Naive thymus-derived CD8-positive, alpha-beta T cell (primary cell): ENCODE measurements around the gene FZD7. TPM values are rescaled to one million over a fixed set of nuclear protein-coding genes. Genes with fewer than 3 reads are reported as not detected.

Experiments used
- ATAC-seq, 2 donors: fragments of 150-1000 bp; cut with Tn5 transposase in 1 of 2; sonication (Bioruptor Pico), chemical (Tn5 transposase) in 1 of 2; 1 replicate in 1 of 2; 2 replicates in 1 of 2; pipeline ENCODE4 v1.10.0; 2021; ENCODE audit warnings: mild to moderate bottlenecking in 2 of 2, moderate library complexity in 2 of 2
- POLR2A ChIA-PET: fragments of 350-600 bp; sonication (Branson Sonifier 250); formaldehyde crosslinking; loops from one replicate; lab custom pipeline; 2021; ENCODE audit warnings: antibody characterized with exemption; lab: Charles Lee
- DNase-seq, 10 donors: peaks; one replicate each; pipeline versions ENCODE4 v3.0.0 to v3.0.0-alpha.2; 2020 to 2022
- H3K27ac Mint-ChIP-seq, 10 donors: one replicate each; pipeline ENCODE4 v1.8.0; 2020 to 2022; ENCODE audit warnings: mild to moderate bottlenecking in 10 of 10, mixed read lengths in 10 of 10, moderate library complexity in 4 of 10, inconsistent platforms in 1 of 10
- H3K27me3 Mint-ChIP-seq, 5 donors: one replicate each; pipeline ENCODE4 v1.8.0; 2021 to 2022; ENCODE audit warnings: mixed read lengths in 5 of 5
- H3K36me3 Mint-ChIP-seq, 3 donors: one replicate each; pipeline ENCODE4 v1.8.0; 2020 to 2022; ENCODE audit warnings: mixed read lengths in 3 of 3, mild to moderate bottlenecking in 2 of 3, inconsistent platforms in 1 of 3
- H3K4me1 Mint-ChIP-seq, 4 donors: one replicate each; pipeline ENCODE4 v1.8.0; 2021 to 2022; ENCODE audit warnings: mixed read lengths in 4 of 4
- H3K4me3 Mint-ChIP-seq, 10 donors: one replicate each; pipeline ENCODE4 v1.8.0; 2020 to 2022; ENCODE audit warnings: mild to moderate bottlenecking in 10 of 10, mixed read lengths in 10 of 10, moderate library complexity in 6 of 10, inconsistent platforms in 1 of 10
- H3K9me3 Mint-ChIP-seq, 9 donors: one replicate each; pipeline ENCODE4 v1.8.0; 2020 to 2022; ENCODE audit warnings: mixed read lengths in 9 of 9, mild to moderate bottlenecking in 3 of 9, inconsistent platforms in 1 of 9, moderate library complexity in 1 of 9
- polyA plus RNA-seq, 3 donors: library from polyadenylated mRNA; unstranded; fragments of 300-500 nt; fragmentation: Illumina TruSeq; gene quantifications; one replicate each; pipeline ENCODE4 v1.2.3, GENCODE V29; 2021
- total RNA-seq, 8 experiments: library from RNA in 2 of 8; stranded (reverse) in 2 of 8; gene quantifications; one replicate each; pipeline ENCODE4 v1.2.3 and lab custom pipeline; 2021 to 2026

Gene FZD7
- 1 to 10 TPM in 1 of 2 experiments, under 1 TPM in 1; 0.94 to 1.2 TPM for total RNA-seq
- under 1 TPM in 1 of 3 donors, not detected in 2; 0.07 TPM for polyA plus RNA-seq
- total RNA-seq (lab: John Stamatoyannopoulos, UW): 0.32 to 4.4 (median 1.2) reads per million in 6 experiments

- no peaks in the 10 kb centered on the region for H3K36me3 Mint-ChIP-seq
- DNase-seq (peak; percentile 74 to 91 (median 82)), ATAC-seq (peak; percentile 76 to 81)
- H3K4me1 Mint-ChIP-seq: peaks cover 9 to 16% (median 12%) of the 10 kb centered on the region in 4 donors
- peaks cover 6 to 15% (median 13%) of the 10 kb centered on the region in 5 donors for H3K27me3 Mint-ChIP-seq
- peak within 1 kb of the TSS in 9 of 10 donors; percentile 84 to 99 (median 92) for H3K4me3 Mint-ChIP-seq
- H3K27ac Mint-ChIP-seq: peak within 1 kb of the TSS in 9 of 10 donors; percentile 44 to 90 (median 76)
- POLR2A ChIA-PET: no interaction called here
- H3K9me3 Mint-ChIP-seq: peaks cover 0 to 2% (median 0%) of the 10 kb centered on the region in 9 donors
Measured at GRCh38 chr2:202033317-202034248, at the start of gene FZD7. TSS of gene FZD7 (plus strand) at chr2:202033855. CDS start at chr2:202034648, 793 bp downstream.

- DNase-seq: no peak
- Mint-ChIP-seq H3K27me3 (peaks cover 0 to 10% (median 4%) of the 10 kb centered on the region in 5 donors), H3K4me3 (no peak overlapping the region), H3K27ac (no peak overlapping the region), H3K4me1 (peaks cover 0 to 8% (median 1%) of the 10 kb centered on the region in 4 donors), H3K36me3 (no peaks in the 10 kb centered on the region), H3K9me3 (no peaks in the 10 kb centered on the region)
- ATAC-seq: no peak
- POLR2A ChIA-PET: no interaction called here
Measured at GRCh38 chr2:201984333-201984732, 49.3 kb upstream of the FZD7 start.

GRCh38 chr2:201984800-201985525 lies 48.7 kb upstream of the FZD7 start:
- H3K36me3 Mint-ChIP-seq: no peaks in the 10 kb centered on the region
- H3K4me1 Mint-ChIP-seq: peaks cover 0 to 8% (median 1%) of the 10 kb centered on the region in 4 donors
- peak in 1 of 2 donors; percentile 59 for ATAC-seq
- H3K27me3 Mint-ChIP-seq: peaks cover 0 to 10% (median 5%) of the 10 kb centered on the region in 5 donors
- no peaks in the 10 kb centered on the region for H3K9me3 Mint-ChIP-seq
- peak overlapping the region in 1 of 10 donors; percentile 80 for H3K27ac Mint-ChIP-seq
- peak in 5 of 10 donors; percentile 2 to 35 (median 11) for DNase-seq
- POLR2A ChIA-PET: no interaction called here
- H3K4me3 Mint-ChIP-seq: peak overlapping the region in 1 of 10 donors; percentile 18

GRCh38 chr2:201985728-201986462 lies 47.8 kb upstream of the FZD7 start:
- Mint-ChIP-seq H3K4me1 (peaks cover 0 to 8% (median 1%) of the 10 kb centered on the region in 4 donors), H3K27me3 (peaks cover 0 to 5% (median 2%) of the 10 kb centered on the region in 5 donors), H3K9me3 (no peaks in the 10 kb centered on the region), H3K36me3 (no peaks in the 10 kb centered on the region), H3K27ac (no peak overlapping the region), H3K4me3 (no peak overlapping the region)
- ATAC-seq (no peak), DNase-seq (no peak)
- POLR2A ChIA-PET: no interaction called here

GRCh38 chr2:201986463-201986735 lies 47.3 kb upstream of the FZD7 start:
- ATAC-seq (no peak), DNase-seq (no peak)
- peaks cover 0 to 8% (median 1%) of the 10 kb centered on the region in 4 donors for H3K4me1 Mint-ChIP-seq
- no peak overlapping the region for H3K4me3 Mint-ChIP-seq
- no peak overlapping the region for H3K27ac Mint-ChIP-seq
- no peaks in the 10 kb centered on the region for H3K36me3 Mint-ChIP-seq
- POLR2A ChIA-PET: no interaction called here
- no peaks in the 10 kb centered on the region for H3K9me3 Mint-ChIP-seq
- peaks cover 0 to 5% (median 0%) of the 10 kb centered on the region in 5 donors for H3K27me3 Mint-ChIP-seq

- Mint-ChIP-seq H3K4me3 (no peak overlapping the region), H3K4me1 (peaks cover 0 to 8% (median 1%) of the 10 kb centered on the region in 4 donors)
- ATAC-seq: no peak
Measured at GRCh38 chr2:201987426-201987825, 46.2 kb upstream of the FZD7 start.

GRCh38 chr2:201990069-201990468 lies 43.6 kb upstream of the FZD7 start:
- Mint-ChIP-seq H3K36me3 (no peaks in the 10 kb centered on the region), H3K27ac (no peak overlapping the region), H3K9me3 (no peaks in the 10 kb centered on the region), H3K4me1 (peaks cover 0 to 6% (median 2%) of the 10 kb centered on the region in 4 donors), H3K27me3 (peaks cover 0 to 5% (median 0%) of the 10 kb centered on the region in 5 donors), H3K4me3 (no peak overlapping the region)
- POLR2A ChIA-PET: no interaction called here
- no peak for DNase-seq
- no peak for ATAC-seq

More at GRCh38 chr2:201987426-201987825, 46.2 kb upstream of the FZD7 start:
- Mint-ChIP-seq H3K36me3 (no peaks in the 10 kb centered on the region), H3K27ac (no peak overlapping the region), H3K27me3 (peaks cover 0 to 5% (median 0%) of the 10 kb centered on the region in 5 donors), H3K9me3 (no peaks in the 10 kb centered on the region)
- POLR2A ChIA-PET: interaction anchor here (0.7 kb wide), 1 partner anchor 555 kb away, joined by 3 read pairs; no protein-coding TSS in a partner anchor
- no peak for DNase-seq

GRCh38 chr2:201992960-201993359 lies 40.7 kb upstream of the FZD7 start:
- H3K4me3 Mint-ChIP-seq: no peak overlapping the region
- no peaks in the 10 kb centered on the region for H3K9me3 Mint-ChIP-seq
- no peaks in the 10 kb centered on the region for H3K36me3 Mint-ChIP-seq
- no peak for DNase-seq
- H3K27me3 Mint-ChIP-seq: peaks cover 0 to 10% (median 2%) of the 10 kb centered on the region in 5 donors
- POLR2A ChIA-PET: no interaction called here
- no peak overlapping the region for H3K27ac Mint-ChIP-seq
- H3K4me1 Mint-ChIP-seq: peaks cover 0 to 6% (median 0%) of the 10 kb centered on the region in 4 donors
- no peak for ATAC-seq

- H3K27ac Mint-ChIP-seq: no peak overlapping the region
- H3K27me3 Mint-ChIP-seq: peaks cover 0 to 9% (median 0%) of the 10 kb centered on the region in 5 donors
- H3K36me3 Mint-ChIP-seq: no peaks in the 10 kb centered on the region
- ATAC-seq (no peak), DNase-seq (no peak)
- H3K4me1 Mint-ChIP-seq: peaks cover 0 to 3% (median 0%) of the 10 kb centered on the region in 4 donors
- H3K9me3 Mint-ChIP-seq: no peaks in the 10 kb centered on the region
- no peak overlapping the region for H3K4me3 Mint-ChIP-seq
- POLR2A ChIA-PET: no interaction called here
Measured at GRCh38 chr2:201994973-201995638, 38.5 kb upstream of the FZD7 start.

GRCh38 chr2:201996006-201996405 lies 37.6 kb upstream of the FZD7 start:
- H3K9me3 Mint-ChIP-seq: no peaks in the 10 kb centered on the region
- ATAC-seq: no peak
- H3K4me1 Mint-ChIP-seq: peaks cover 0 to 3% (median 0%) of the 10 kb centered on the region in 4 donors
- no peak overlapping the region for H3K27ac Mint-ChIP-seq
- H3K27me3 Mint-ChIP-seq: peaks cover 0 to 9% (median 0%) of the 10 kb centered on the region in 5 donors
- POLR2A ChIA-PET: no interaction called here
- H3K36me3 Mint-ChIP-seq: no peaks in the 10 kb centered on the region
- H3K4me3 Mint-ChIP-seq: no peak overlapping the region
- DNase-seq: no peak

- Mint-ChIP-seq H3K27ac (no peak overlapping the region), H3K27me3 (peaks cover 0 to 9% (median 0%) of the 10 kb centered on the region in 5 donors), H3K4me3 (no peak overlapping the region), H3K9me3 (no peaks in the 10 kb centered on the region), H3K4me1 (peaks cover 0 to 3% (median 0%) of the 10 kb centered on the region in 4 donors), H3K36me3 (no peaks in the 10 kb centered on the region)
- POLR2A ChIA-PET: no interaction called here
- DNase-seq (no peak), ATAC-seq (no peak)
Measured at GRCh38 chr2:201996679-201997314, 36.9 kb upstream of the FZD7 start.
